Naive thymus-derived CD8-positive, alpha-beta T cell (primary cell): ENCODE measurements around the gene PARD3. TPM values are rescaled to one million over a fixed set of nuclear protein-coding genes. Genes with fewer than 3 reads are reported as not detected.

Experiments
- ATAC-seq, 2 donors: fragments of 150-1000 bp; cut with Tn5 transposase in 1 of 2; sonication (Bioruptor Pico), chemical (Tn5 transposase) in 1 of 2; 1 replicate in 1 of 2; 2 replicates in 1 of 2; pipeline ENCODE4 v1.10.0; 2021; ENCODE audit warnings: mild to moderate bottlenecking in 2 of 2, moderate library complexity in 2 of 2
- POLR2A ChIA-PET: fragments of 350-600 bp; sonication (Branson Sonifier 250); formaldehyde crosslinking; loops from one replicate; lab custom pipeline; 2021; ENCODE audit warnings: antibody characterized with exemption; lab: Charles Lee
- DNase-seq, 10 donors: peaks; one replicate each; pipeline versions ENCODE4 v3.0.0 to v3.0.0-alpha.2; 2020 to 2022
- H3K27ac Mint-ChIP-seq, 10 donors: one replicate each; pipeline ENCODE4 v1.8.0; 2020 to 2022; ENCODE audit warnings: mild to moderate bottlenecking in 10 of 10, mixed read lengths in 10 of 10, moderate library complexity in 4 of 10, inconsistent platforms in 1 of 10
- H3K27me3 Mint-ChIP-seq, 5 donors: one replicate each; pipeline ENCODE4 v1.8.0; 2021 to 2022; ENCODE audit warnings: mixed read lengths in 5 of 5
- H3K36me3 Mint-ChIP-seq, 3 donors: one replicate each; pipeline ENCODE4 v1.8.0; 2020 to 2022; ENCODE audit warnings: mixed read lengths in 3 of 3, mild to moderate bottlenecking in 2 of 3, inconsistent platforms in 1 of 3
- H3K4me1 Mint-ChIP-seq, 4 donors: one replicate each; pipeline ENCODE4 v1.8.0; 2021 to 2022; ENCODE audit warnings: mixed read lengths in 4 of 4
- H3K4me3 Mint-ChIP-seq, 10 donors: one replicate each; pipeline ENCODE4 v1.8.0; 2020 to 2022; ENCODE audit warnings: mild to moderate bottlenecking in 10 of 10, mixed read lengths in 10 of 10, moderate library complexity in 6 of 10, inconsistent platforms in 1 of 10
- H3K9me3 Mint-ChIP-seq, 9 donors: one replicate each; pipeline ENCODE4 v1.8.0; 2020 to 2022; ENCODE audit warnings: mixed read lengths in 9 of 9, mild to moderate bottlenecking in 3 of 9, inconsistent platforms in 1 of 9, moderate library complexity in 1 of 9
- polyA plus RNA-seq, 3 donors: library from polyadenylated mRNA; unstranded; fragments of 300-500 nt; fragmentation: Illumina TruSeq; gene quantifications; one replicate each; pipeline ENCODE4 v1.2.3, GENCODE V29; 2021
- total RNA-seq, 8 experiments: library from RNA in 2 of 8; stranded (reverse) in 2 of 8; gene quantifications; one replicate each; pipeline ENCODE4 v1.2.3 and lab custom pipeline; 2021 to 2026

Gene PARD3
- total and polyA plus RNA-seq, 5 experiments from 2014 or later = 0.10 to 0.51 (median 0.18) TPM

GRCh38 chr10:34125702-34126101 lies 689.4 kb downstream of the PARD3 start:
- H3K27ac Mint-ChIP-seq = peak overlapping the region in 1 of 10 donors; percentile 68
- POLR2A ChIA-PET = no interaction called here
- no peak overlapping the region for H3K4me3 Mint-ChIP-seq
- DNase-seq (no peak), ATAC-seq (no peak)
- H3K9me3 Mint-ChIP-seq = peaks cover 0 to 12% (median 0%) of the 10 kb centered on the region in 9 donors
- peaks cover 6 to 25% (median 20%) of the 10 kb centered on the region in 4 donors for H3K4me1 Mint-ChIP-seq
- H3K36me3 Mint-ChIP-seq = no peaks in the 10 kb centered on the region
- H3K27me3 Mint-ChIP-seq = peaks cover 0 to 10% (median 0%) of the 10 kb centered on the region in 5 donors

DNA sequence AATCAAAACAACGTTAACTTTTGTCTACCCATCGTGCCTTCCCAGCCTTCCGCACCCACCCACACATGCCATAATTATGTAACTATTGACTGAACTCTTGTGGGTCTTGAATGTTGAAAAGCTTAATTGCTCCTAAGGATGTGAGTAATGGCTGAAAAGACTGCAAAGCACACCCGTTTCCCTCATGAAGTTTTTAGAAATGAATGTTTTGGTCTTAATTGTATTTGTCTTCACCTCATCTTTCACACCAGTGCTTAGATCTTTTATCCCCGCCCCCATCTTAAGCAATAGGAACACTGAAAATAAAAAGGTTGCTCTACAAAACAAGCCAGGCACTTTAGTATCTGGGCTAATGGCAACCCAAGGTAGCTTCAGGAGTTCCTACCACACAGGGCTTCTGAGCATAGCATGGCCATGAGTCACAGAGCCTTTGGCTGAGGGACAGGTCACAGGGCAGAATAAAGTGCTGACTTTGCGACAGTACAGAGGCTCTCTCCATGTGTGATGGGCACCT lies 690.5 kb downstream of the PARD3 start:
- POLR2A ChIA-PET = no interaction called here
- ATAC-seq (no peak), DNase-seq (no peak)
- Mint-ChIP-seq H3K4me1 (peaks cover 6 to 26% (median 20%) of the 10 kb centered on the region in 4 donors), H3K27ac (no peak overlapping the region), H3K36me3 (no peaks in the 10 kb centered on the region), H3K9me3 (peaks cover 0 to 2% (median 0%) of the 10 kb centered on the region in 9 donors), H3K4me3 (no peak overlapping the region), H3K27me3 (no peaks in the 10 kb centered on the region)

GRCh38 chr10:34121781-34122622 lies 693.1 kb downstream of the PARD3 start:
- H3K27ac Mint-ChIP-seq = peak overlapping the region; percentile 23 to 77 (median 40)
- H3K36me3 Mint-ChIP-seq = no peaks in the 10 kb centered on the region
- peaks cover 6 to 26% (median 20%) of the 10 kb centered on the region in 4 donors for H3K4me1 Mint-ChIP-seq
- ATAC-seq (peak; percentile 20 to 42), DNase-seq (peak in 3 of 10 donors; percentile 3 to 18 (median 7))
- H3K27me3 Mint-ChIP-seq = no peaks in the 10 kb centered on the region
- peak overlapping the region in 9 of 10 donors; percentile 7 to 66 (median 44) for H3K4me3 Mint-ChIP-seq
- POLR2A ChIA-PET = no interaction called here
- no peaks in the 10 kb centered on the region for H3K9me3 Mint-ChIP-seq

GRCh38 chr10:34121125-34121753 lies 693.9 kb downstream of the PARD3 start:
- ATAC-seq = no peak
- POLR2A ChIA-PET = no interaction called here
- H3K4me3 Mint-ChIP-seq = peak overlapping the region in 5 of 10 donors; percentile 7 to 66 (median 51)

GRCh38 chr10:34119456-34119855 lies 695.6 kb downstream of the PARD3 start:
- ATAC-seq (no peak), DNase-seq (no peak)
- H3K4me3 Mint-ChIP-seq = no peak overlapping the region
- H3K27me3 Mint-ChIP-seq = peaks cover 0 to 1% (median 0%) of the 10 kb centered on the region in 5 donors
- peaks cover 6 to 26% (median 20%) of the 10 kb centered on the region in 4 donors for H3K4me1 Mint-ChIP-seq
- H3K36me3 Mint-ChIP-seq = no peaks in the 10 kb centered on the region
- POLR2A ChIA-PET = no interaction called here
- H3K9me3 Mint-ChIP-seq = no peaks in the 10 kb centered on the region
- H3K27ac Mint-ChIP-seq = no peak overlapping the region

More at GRCh38 chr10:34121125-34121753, 693.9 kb downstream of the PARD3 start:
- no peaks in the 10 kb centered on the region for H3K36me3 Mint-ChIP-seq
- no peaks in the 10 kb centered on the region for H3K9me3 Mint-ChIP-seq
- DNase-seq = no peak
- no peaks in the 10 kb centered on the region for H3K27me3 Mint-ChIP-seq
- peak overlapping the region in 6 of 10 donors; percentile 23 to 77 (median 46) for H3K27ac Mint-ChIP-seq
- peaks cover 6 to 26% (median 20%) of the 10 kb centered on the region in 4 donors for H3K4me1 Mint-ChIP-seq

- DNase-seq = no peak
- Mint-ChIP-seq H3K27me3 (peaks cover 0 to 1% (median 0%) of the 10 kb centered on the region in 5 donors), H3K4me1 (peaks cover 3 to 12% (median 7%) of the 10 kb centered on the region in 4 donors), H3K9me3 (no peaks in the 10 kb centered on the region), H3K27ac (peak overlapping the region in 1 of 10 donors; percentile 40), H3K4me3 (no peak overlapping the region), H3K36me3 (no peaks in the 10 kb centered on the region)
- ATAC-seq = no peak
- POLR2A ChIA-PET = interaction anchor here (0.7 kb wide), 1 partner anchor 11 kb away, joined by 3 read pairs; no protein-coding TSS in a partner anchor
Measured at GRCh38 chr10:34116681-34117271, 698.3 kb downstream of the PARD3 start.

DNA sequence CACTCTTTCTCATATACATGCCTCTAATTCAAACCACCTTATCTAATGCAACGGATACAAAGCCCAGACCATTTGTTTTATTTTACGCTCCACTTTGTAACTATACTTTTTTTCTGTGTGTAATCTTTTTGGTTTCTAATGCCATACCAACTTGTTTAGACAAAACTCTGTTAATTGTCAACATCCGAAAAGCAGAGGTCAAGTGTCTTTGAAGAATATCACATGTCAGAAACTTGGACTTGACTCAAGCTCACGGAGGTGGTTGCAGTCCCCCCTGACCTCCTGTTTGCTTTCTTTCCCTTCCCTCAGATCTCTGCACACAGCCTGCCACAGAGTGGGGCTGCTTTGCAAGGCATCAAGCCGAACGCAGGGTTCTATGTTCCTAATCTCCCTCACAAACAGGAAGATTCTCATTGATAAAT lies 698.9 kb downstream of the PARD3 start:
- no peak overlapping the region for H3K27ac Mint-ChIP-seq
- peaks cover 0 to 7% (median 2%) of the 10 kb centered on the region in 4 donors for H3K4me1 Mint-ChIP-seq
- H3K27me3 Mint-ChIP-seq = peaks cover 0 to 1% (median 0%) of the 10 kb centered on the region in 5 donors

DNA sequence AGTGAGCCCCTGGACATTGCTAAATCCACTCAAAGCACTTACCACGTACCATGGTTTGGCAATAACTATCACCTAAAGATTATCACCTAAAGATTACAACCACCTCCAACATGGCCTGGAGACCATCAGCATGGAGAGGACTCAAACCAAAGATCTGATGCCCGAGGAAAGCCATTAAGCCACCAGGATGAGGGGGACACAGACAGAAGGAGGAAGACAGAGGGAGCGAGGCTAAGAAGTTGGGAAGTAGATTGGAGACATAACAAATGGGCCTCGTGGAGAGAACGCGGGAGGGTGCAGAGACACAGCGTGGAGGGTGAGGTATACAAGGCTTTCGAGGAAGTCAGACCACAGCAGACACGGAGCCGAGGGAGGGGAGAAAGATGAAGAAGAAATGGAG lies 700.2 kb downstream of the PARD3 start:
- H3K4me1 Mint-ChIP-seq = no peaks in the 10 kb centered on the region
- DNase-seq (no peak), ATAC-seq (no peak)
- POLR2A ChIA-PET = no interaction called here
- no peak overlapping the region for H3K4me3 Mint-ChIP-seq
- no peaks in the 10 kb centered on the region for H3K9me3 Mint-ChIP-seq
- H3K27ac Mint-ChIP-seq = peak overlapping the region in 2 of 10 donors; percentile 1 to 10
- H3K36me3 Mint-ChIP-seq = no peaks in the 10 kb centered on the region
- H3K27me3 Mint-ChIP-seq = peaks cover 0 to 1% (median 0%) of the 10 kb centered on the region in 5 donors

More for the DNA sequence above, 698.9 kb downstream of the PARD3 start:
- DNase-seq (no peak), ATAC-seq (no peak)
- POLR2A ChIA-PET = interaction anchor here (0.7 kb wide), 1 partner anchor 11 kb away, joined by 3 read pairs; no protein-coding TSS in a partner anchor
- no peak overlapping the region for H3K4me3 Mint-ChIP-seq
- no peaks in the 10 kb centered on the region for H3K36me3 Mint-ChIP-seq
- H3K9me3 Mint-ChIP-seq = no peaks in the 10 kb centered on the region

DNA sequence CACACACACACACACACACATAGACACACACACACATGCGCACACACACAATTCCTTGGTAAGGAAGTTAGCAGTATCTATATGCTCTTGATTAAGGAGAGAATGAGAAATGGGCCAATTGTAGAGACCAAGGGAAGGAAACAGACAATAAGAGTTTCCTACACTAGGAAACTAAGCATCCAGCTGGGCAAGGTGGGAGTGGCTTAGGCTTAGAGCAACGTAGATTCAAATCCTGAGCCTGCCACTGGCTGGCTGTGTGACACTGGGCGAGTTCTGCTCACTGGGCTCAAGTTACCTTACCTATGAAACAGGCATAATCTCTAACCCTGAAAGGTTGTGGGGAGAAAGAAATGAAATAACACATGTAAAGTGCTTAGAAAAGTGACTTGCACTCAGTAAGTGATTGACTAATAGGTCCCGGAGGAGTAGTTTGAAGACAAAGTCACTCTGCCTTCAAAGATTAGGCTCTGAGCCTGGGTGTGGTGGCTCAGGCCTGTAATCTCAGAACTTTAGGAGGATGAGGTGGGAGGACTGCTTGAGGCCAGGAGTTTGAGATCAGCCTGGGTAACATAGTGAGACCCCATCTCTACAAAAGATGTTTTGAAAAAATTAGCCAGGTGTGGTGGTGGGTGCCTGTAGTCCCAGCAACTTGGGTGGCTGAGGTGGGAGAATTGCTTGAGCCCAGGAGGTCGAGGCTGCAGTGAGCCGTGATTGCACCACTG lies 701.4 kb downstream of the PARD3 start:
- H3K9me3 Mint-ChIP-seq = no peaks in the 10 kb centered on the region
- ATAC-seq = no peak
- DNase-seq = no peak
- POLR2A ChIA-PET = no interaction called here
- no peak overlapping the region for H3K27ac Mint-ChIP-seq
- peaks cover 0 to 1% (median 0%) of the 10 kb centered on the region in 5 donors for H3K27me3 Mint-ChIP-seq
- no peaks in the 10 kb centered on the region for H3K36me3 Mint-ChIP-seq
- no peak overlapping the region for H3K4me3 Mint-ChIP-seq
- no peaks in the 10 kb centered on the region for H3K4me1 Mint-ChIP-seq

GRCh38 chr10:34112171-34112782 lies 702.8 kb downstream of the PARD3 start:
- peaks cover 0 to 1% (median 0%) of the 10 kb centered on the region in 5 donors for H3K27me3 Mint-ChIP-seq
- H3K4me3 Mint-ChIP-seq = no peak overlapping the region

DNA sequence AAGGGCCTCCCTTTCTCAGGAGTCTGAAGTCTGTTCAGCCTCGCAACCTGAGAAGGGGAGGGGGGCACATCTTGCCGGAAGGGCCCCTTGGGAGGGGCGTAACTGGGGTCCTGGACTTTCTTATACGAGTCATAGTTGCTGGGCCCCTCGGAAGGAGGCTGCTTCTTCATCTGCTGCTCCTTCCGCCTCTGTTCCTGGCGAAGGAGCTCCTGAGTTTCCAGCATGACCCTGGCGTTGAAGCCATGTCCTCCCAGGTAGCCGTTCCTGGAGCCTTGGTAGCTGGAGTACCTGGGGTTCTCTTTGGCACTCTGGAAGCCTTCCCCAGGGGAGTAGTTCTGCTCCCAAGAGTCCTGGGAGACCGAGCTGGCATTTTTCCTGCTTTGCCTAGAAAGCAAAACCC lies 703.9 kb downstream of the PARD3 start:
- no peaks in the 10 kb centered on the region for H3K4me1 Mint-ChIP-seq
- no peaks in the 10 kb centered on the region for H3K9me3 Mint-ChIP-seq
- DNase-seq (no peak), ATAC-seq (no peak)
- H3K36me3 Mint-ChIP-seq = no peaks in the 10 kb centered on the region
- no peak overlapping the region for H3K4me3 Mint-ChIP-seq
- peaks cover 0 to 1% (median 0%) of the 10 kb centered on the region in 5 donors for H3K27me3 Mint-ChIP-seq
- POLR2A ChIA-PET = no interaction called here
- no peak overlapping the region for H3K27ac Mint-ChIP-seq

More at GRCh38 chr10:34112171-34112782, 702.8 kb downstream of the PARD3 start:
- H3K4me1 Mint-ChIP-seq = no peaks in the 10 kb centered on the region
- ATAC-seq = no peak
- DNase-seq = no peak
- POLR2A ChIA-PET = no interaction called here
- H3K27ac Mint-ChIP-seq = no peak overlapping the region
- no peaks in the 10 kb centered on the region for H3K9me3 Mint-ChIP-seq
- H3K36me3 Mint-ChIP-seq = no peaks in the 10 kb centered on the region
